ENCODE data around the gene ASPA.

DNA sequence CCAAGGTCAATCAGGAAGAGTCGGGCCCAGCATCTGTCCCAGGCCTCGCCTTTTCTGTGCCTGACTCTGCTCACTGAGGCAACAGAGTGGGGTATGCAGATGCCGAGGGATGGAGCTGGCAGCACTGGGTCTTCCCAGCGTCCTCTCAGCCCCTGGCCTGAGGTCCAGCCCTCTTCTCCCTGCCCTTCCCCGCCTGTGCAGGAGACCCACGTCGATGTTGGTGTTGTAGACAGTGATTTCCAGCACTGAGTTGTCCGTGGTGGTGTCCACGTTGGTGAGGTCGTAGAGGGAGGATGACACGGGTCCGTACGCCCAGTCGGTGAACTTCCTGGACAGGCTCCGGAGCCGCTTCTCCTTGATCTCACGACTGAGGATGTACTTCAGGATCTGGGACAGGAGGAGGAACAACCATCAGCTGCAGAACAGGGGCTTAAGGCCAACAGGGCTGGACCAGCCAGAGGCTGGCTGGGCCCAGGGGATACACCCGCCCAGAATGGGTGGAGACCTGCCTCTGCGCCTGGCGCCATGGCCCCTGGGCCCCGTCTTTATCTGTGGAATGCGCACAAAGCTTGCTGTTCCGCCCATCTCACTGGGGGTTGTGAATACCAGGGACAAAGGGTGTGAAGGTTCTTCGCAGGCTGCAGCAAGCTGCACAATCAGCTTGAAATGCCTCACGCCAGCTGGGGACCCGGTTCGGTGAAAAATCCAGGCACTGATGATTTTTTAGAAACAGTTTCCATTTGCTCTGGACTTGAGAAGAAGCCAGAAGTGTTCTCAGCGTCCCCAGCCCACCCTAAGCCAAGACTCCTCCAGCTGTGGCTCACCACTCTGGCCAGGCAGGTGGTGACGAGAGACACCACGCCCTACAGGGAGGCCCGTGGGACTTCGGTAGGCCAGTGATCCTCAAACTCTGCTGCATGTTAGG, 54.3 kb downstream of the ASPA start:
- no peak for TF ChIP-seq GATA2 (IDR thresholded peaks at IDR 0.05; ENCODE audit: low read depth, low read length)
- no peak for TF ChIP-seq GATA3 (IDR thresholded peaks at IDR 0.05; ENCODE audit: low read depth, low read length)
